ENCODE data around the gene SIGLEC1.

Gene SIGLEC1

DNA sequence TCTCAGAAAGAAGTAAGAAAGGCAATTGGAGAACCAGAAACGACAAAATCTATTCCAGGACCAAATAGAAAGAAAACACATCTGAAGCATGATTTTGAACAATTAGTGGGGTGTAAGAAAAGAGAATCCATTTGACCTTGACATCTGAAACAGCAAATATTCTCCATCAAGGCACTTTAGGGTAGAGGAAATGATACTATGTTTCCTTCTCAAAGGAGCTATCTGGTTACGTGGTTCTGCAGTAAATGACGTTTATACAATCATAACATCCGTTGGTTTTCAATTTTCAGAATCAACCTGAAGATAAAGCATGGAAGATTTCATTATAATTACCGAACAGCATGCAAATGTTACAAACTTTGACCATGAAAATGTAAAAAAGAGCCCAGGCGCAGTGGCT, 8.2 kb upstream of the SIGLEC1 start:
- TF ChIP-seq ZC3H10 (CRISPR knock-in tag; IDR thresholded peaks at IDR 0.05): no peak
- no peak for TF ChIP-seq PPARA (CRISPR knock-in tag; IDR thresholded peaks at IDR 0.05; ENCODE audit: borderline replicate concordance)
- TF ChIP-seq, protein P1, sequence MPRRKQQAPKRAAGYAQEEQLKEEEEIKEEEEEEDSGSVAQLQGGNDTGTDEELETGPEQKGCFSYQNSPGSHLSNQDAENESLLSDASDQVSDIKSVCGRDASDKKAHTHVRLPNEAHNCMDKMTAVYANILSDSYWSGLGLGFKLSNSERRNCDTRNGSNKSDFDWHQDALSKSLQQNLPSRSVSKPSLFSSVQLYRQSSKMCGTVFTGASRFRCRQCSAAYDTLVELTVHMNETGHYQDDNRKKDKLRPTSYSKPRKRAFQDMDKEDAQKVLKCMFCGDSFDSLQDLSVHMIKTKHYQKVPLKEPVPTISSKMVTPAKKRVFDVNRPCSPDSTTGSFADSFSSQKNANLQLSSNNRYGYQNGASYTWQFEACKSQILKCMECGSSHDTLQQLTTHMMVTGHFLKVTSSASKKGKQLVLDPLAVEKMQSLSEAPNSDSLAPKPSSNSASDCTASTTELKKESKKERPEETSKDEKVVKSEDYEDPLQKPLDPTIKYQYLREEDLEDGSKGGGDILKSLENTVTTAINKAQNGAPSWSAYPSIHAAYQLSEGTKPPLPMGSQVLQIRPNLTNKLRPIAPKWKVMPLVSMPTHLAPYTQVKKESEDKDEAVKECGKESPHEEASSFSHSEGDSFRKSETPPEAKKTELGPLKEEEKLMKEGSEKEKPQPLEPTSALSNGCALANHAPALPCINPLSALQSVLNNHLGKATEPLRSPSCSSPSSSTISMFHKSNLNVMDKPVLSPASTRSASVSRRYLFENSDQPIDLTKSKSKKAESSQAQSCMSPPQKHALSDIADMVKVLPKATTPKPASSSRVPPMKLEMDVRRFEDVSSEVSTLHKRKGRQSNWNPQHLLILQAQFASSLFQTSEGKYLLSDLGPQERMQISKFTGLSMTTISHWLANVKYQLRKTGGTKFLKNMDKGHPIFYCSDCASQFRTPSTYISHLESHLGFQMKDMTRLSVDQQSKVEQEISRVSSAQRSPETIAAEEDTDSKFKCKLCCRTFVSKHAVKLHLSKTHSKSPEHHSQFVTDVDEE (CRISPR knock-in tag; IDR thresholded peaks at IDR 0.05): no peak
- no peak for TF ChIP-seq ZFP3 (CRISPR knock-in tag; IDR thresholded peaks at IDR 0.05)
- TF ChIP-seq TOX (CRISPR knock-in tag; IDR thresholded peaks at IDR 0.05; ENCODE audit: borderline replicate concordance): no peak
- no peak for TF ChIP-seq ARNTL (CRISPR knock-in tag; IDR thresholded peaks at IDR 0.05; ENCODE audit: borderline replicate concordance, low read depth)
- TF ChIP-seq SNAI2 (CRISPR knock-in tag; IDR thresholded peaks at IDR 0.05): no peak
- no peak for TF ChIP-seq ZNF8 (CRISPR knock-in tag; IDR thresholded peaks at IDR 0.05)
- TF ChIP-seq TCF4 (CRISPR knock-in tag; IDR thresholded peaks at IDR 0.05; ENCODE audit: borderline replicate concordance): no peak
- TF ChIP-seq, protein P2, sequence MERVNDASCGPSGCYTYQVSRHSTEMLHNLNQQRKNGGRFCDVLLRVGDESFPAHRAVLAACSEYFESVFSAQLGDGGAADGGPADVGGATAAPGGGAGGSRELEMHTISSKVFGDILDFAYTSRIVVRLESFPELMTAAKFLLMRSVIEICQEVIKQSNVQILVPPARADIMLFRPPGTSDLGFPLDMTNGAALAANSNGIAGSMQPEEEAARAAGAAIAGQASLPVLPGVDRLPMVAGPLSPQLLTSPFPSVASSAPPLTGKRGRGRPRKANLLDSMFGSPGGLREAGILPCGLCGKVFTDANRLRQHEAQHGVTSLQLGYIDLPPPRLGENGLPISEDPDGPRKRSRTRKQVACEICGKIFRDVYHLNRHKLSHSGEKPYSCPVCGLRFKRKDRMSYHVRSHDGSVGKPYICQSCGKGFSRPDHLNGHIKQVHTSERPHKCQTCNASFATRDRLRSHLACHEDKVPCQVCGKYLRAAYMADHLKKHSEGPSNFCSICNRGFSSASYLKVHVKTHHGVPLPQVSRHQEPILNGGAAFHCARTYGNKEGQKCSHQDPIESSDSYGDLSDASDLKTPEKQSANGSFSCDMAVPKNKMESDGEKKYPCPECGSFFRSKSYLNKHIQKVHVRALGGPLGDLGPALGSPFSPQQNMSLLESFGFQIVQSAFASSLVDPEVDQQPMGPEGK (CRISPR knock-in tag; IDR thresholded peaks at IDR 0.05; ENCODE audit: borderline replicate concordance): no peak
- TF ChIP-seq ZNF565 (CRISPR knock-in tag; conservative IDR thresholded peaks at IDR 0.05; ENCODE audit: low read depth): no peak
- TF ChIP-seq CSDC2 (CRISPR knock-in tag; IDR thresholded peaks at IDR 0.05): no peak
- TF ChIP-seq, protein P3, sequence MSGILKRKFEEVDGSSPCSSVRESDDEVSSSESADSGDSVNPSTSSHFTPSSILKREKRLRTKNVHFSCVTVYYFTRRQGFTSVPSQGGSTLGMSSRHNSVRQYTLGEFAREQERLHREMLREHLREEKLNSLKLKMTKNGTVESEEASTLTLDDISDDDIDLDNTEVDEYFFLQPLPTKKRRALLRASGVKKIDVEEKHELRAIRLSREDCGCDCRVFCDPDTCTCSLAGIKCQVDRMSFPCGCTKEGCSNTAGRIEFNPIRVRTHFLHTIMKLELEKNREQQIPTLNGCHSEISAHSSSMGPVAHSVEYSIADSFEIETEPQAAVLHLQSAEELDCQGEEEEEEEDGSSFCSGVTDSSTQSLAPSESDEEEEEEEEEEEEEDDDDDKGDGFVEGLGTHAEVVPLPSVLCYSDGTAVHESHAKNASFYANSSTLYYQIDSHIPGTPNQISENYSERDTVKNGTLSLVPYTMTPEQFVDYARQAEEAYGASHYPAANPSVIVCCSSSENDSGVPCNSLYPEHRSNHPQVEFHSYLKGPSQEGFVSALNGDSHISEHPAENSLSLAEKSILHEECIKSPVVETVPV (CRISPR knock-in tag; IDR thresholded peaks at IDR 0.05): no peak
- TF ChIP-seq, protein P4, sequence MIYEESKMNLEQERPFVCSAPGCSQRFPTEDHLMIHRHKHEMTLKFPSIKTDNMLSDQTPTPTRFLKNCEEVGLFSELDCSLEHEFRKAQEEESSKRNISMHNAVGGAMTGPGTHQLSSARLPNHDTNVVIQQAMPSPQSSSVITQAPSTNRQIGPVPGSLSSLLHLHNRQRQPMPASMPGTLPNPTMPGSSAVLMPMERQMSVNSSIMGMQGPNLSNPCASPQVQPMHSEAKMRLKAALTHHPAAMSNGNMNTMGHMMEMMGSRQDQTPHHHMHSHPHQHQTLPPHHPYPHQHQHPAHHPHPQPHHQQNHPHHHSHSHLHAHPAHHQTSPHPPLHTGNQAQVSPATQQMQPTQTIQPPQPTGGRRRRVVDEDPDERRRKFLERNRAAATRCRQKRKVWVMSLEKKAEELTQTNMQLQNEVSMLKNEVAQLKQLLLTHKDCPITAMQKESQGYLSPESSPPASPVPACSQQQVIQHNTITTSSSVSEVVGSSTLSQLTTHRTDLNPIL (CRISPR knock-in tag; IDR thresholded peaks at IDR 0.05; ENCODE audit: low read depth): no peak
- no peak for TF ChIP-seq BACH2 (CRISPR knock-in tag; IDR thresholded peaks at IDR 0.05; ENCODE audit: borderline replicate concordance)
- TF ChIP-seq RARB (CRISPR knock-in tag; IDR thresholded peaks at IDR 0.05): no peak
- TF ChIP-seq ZNF70 (CRISPR knock-in tag; IDR thresholded peaks at IDR 0.05): no peak
- ATAC-seq: no peak

DNA sequence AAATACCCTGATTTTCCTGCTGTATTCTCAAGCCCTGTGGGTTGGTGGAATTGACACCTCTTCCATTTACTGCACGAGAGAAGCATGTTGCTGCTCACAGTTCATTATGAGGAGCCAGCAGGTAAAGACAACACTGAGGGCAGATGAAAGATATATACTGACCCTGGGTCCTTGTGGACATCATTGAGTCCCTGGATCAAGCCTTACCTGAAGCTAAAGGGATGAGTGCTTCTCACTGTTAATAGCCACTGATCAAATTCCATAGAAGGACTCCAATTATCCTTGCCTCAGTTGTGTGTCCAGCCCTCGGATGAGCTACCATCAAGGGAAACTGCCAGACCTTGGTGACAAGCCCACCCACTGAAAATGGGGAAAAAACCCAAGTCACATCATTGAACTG, 7.7 kb upstream of the SIGLEC1 start:
- ATAC-seq: no peak
- TF ChIP-seq ZNF565 (CRISPR knock-in tag; conservative IDR thresholded peaks at IDR 0.05; ENCODE audit: low read depth): no peak
- TF ChIP-seq, protein P3 (CRISPR knock-in tag; IDR thresholded peaks at IDR 0.05): no peak
- TF ChIP-seq SNAI2 (CRISPR knock-in tag; IDR thresholded peaks at IDR 0.05): no peak
- no peak for TF ChIP-seq ZC3H10 (CRISPR knock-in tag; IDR thresholded peaks at IDR 0.05)
- no peak for TF ChIP-seq ZNF70 (CRISPR knock-in tag; IDR thresholded peaks at IDR 0.05)
- TF ChIP-seq, protein P2 (CRISPR knock-in tag; IDR thresholded peaks at IDR 0.05; ENCODE audit: borderline replicate concordance): no peak
- TF ChIP-seq ZFP30 (CRISPR knock-in tag; IDR thresholded peaks at IDR 0.05): no peak
- TF ChIP-seq, protein P1 (CRISPR knock-in tag; IDR thresholded peaks at IDR 0.05): no peak
- no peak for TF ChIP-seq TOX (CRISPR knock-in tag; IDR thresholded peaks at IDR 0.05; ENCODE audit: borderline replicate concordance)
- no peak for TF ChIP-seq ISL1 (CRISPR knock-in tag; IDR thresholded peaks at IDR 0.05)
- TF ChIP-seq PPARA (CRISPR knock-in tag; IDR thresholded peaks at IDR 0.05; ENCODE audit: borderline replicate concordance): no peak
- TF ChIP-seq, protein P4 (CRISPR knock-in tag; IDR thresholded peaks at IDR 0.05; ENCODE audit: low read depth): no peak
- TF ChIP-seq, protein P5, sequence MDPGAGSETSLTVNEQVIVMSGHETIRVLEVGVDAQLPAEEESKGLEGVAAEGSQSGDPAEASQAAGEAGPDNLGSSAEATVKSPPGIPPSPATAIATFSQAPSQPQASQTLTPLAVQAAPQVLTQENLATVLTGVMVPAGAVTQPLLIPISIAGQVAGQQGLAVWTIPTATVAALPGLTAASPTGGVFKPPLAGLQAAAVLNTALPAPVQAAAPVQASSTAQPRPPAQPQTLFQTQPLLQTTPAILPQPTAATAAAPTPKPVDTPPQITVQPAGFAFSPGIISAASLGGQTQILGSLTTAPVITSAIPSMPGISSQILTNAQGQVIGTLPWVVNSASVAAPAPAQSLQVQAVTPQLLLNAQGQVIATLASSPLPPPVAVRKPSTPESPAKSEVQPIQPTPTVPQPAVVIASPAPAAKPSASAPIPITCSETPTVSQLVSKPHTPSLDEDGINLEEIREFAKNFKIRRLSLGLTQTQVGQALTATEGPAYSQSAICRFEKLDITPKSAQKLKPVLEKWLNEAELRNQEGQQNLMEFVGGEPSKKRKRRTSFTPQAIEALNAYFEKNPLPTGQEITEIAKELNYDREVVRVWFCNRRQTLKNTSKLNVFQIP (CRISPR knock-in tag; IDR thresholded peaks at IDR 0.05; ENCODE audit: borderline replicate concordance, low read depth): no peak
- no peak for TF ChIP-seq RARB (CRISPR knock-in tag; IDR thresholded peaks at IDR 0.05)
- no peak for TF ChIP-seq CSDC2 (CRISPR knock-in tag; IDR thresholded peaks at IDR 0.05)
- TF ChIP-seq OSR1 (CRISPR knock-in tag; IDR thresholded peaks at IDR 0.05): no peak

Measured in SK-N-SH treated with all-trans-retinoic acid at 6 μM for 48 hours (cell line).